GM23248 (cell line): ENCODE data around the gene FOXS1.

Experiments
- EZH2 ChIP-seq: fragments of 200-600 bp; sonication (generic); IDR thresholded peaks from 2 replicates; pipeline ENCODE4 v1.6.1; 2018; ENCODE audit warnings: antibody characterized with exemption, mild to moderate bottlenecking; ENCODE audit not compliant: insufficient read depth, poor library complexity, severe bottlenecking
- EZH2phosphoT487 ChIP-seq: fragments of 200-600 bp; sonication (generic); IDR thresholded peaks from 2 replicates; pipeline ENCODE4 v1.6.1; 2018; ENCODE audit warnings: antibody characterized with exemption, moderate library complexity, mild to moderate bottlenecking, low read depth; ENCODE audit not compliant: insufficient read depth

GRCh38 chr20:31864521-31865400 lies 19.4 kb upstream of the FOXS1 start:
- TF ChIP-seq EZH2phosphoT487 = no peak
- TF ChIP-seq EZH2 = no peak
